Vagina (tissue), 2 donors: ENCODE measurements around the gene TMEM245.

Source experiments
- POLR2A ChIP-seq, 2 donors: fragments of 450-650 bp; IDR thresholded peaks; one replicate each; pipeline ENCODE4 v1.6.1; 2017; ENCODE audit warnings: antibody characterized with exemption in 2 of 2, mild to moderate bottlenecking in 2 of 2, moderate library complexity in 2 of 2
- POLR2AphosphoS5 ChIP-seq, 2 donors: sonication (generic); formaldehyde crosslinking; IDR thresholded peaks; one replicate each; pipeline ENCODE4 v1.9.0; 2017; ENCODE audit warnings: antibody characterized with exemption in 2 of 2, mild to moderate bottlenecking in 2 of 2, low read depth in 1 of 2; ENCODE audit not compliant: insufficient read depth in 1 of 2
- TF ChIP-seq, protein P1 (sequence below), 3 experiments: fragments of 450-650 bp in 2 of 3; fragments of 200-600 bp in 1 of 3; sonication (generic) in 1 of 3; IDR thresholded peaks; one replicate each; pipeline ENCODE4 v1.5.1; 2017 to 2019; ENCODE audit warnings: antibody characterized with exemption in 3 of 3, mild to moderate bottlenecking in 2 of 3, moderate library complexity in 2 of 3

DNA sequence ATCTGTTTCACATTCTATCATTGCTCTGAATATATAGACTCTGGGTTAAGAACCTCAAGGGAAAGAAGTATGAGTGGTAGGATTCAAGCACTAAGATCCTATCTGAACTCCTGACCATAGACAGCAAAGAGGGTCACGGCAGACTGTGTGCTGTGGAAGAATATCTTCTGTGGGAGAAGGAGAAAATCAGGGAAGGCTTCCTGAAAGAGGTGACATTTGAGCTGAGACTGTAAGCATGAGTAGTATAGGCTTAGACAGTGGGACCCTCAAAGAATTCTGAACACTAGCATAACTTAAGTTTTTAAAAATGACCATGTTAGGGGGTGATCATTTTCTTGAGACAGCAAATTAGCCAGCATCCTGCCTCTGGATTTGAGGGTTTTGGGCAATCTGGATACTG, 43.4 kb upstream of the TMEM245 start:
- TF ChIP-seq, protein P1, sequence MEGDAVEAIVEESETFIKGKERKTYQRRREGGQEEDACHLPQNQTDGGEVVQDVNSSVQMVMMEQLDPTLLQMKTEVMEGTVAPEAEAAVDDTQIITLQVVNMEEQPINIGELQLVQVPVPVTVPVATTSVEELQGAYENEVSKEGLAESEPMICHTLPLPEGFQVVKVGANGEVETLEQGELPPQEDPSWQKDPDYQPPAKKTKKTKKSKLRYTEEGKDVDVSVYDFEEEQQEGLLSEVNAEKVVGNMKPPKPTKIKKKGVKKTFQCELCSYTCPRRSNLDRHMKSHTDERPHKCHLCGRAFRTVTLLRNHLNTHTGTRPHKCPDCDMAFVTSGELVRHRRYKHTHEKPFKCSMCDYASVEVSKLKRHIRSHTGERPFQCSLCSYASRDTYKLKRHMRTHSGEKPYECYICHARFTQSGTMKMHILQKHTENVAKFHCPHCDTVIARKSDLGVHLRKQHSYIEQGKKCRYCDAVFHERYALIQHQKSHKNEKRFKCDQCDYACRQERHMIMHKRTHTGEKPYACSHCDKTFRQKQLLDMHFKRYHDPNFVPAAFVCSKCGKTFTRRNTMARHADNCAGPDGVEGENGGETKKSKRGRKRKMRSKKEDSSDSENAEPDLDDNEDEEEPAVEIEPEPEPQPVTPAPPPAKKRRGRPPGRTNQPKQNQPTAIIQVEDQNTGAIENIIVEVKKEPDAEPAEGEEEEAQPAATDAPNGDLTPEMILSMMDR (IDR thresholded peaks at IDR 0.05), result no peak
- TF ChIP-seq POLR2A (IDR thresholded peaks at IDR 0.05), result no peak
- no peak for TF ChIP-seq POLR2AphosphoS5 (IDR thresholded peaks at IDR 0.05; ENCODE audit: insufficient read depth in 1 of 2, low read depth in 1 of 2)
